HG03025 (cell line): ENCODE measurements around the gene KBTBD6.
"Not testable (repeated sequence)": the region's sequence is repeated elsewhere in the genome, so short reads cannot be mapped to it uniquely, and the experiment has no call there.

Experiments used
- ATAC-seq: cut with Tn5 transposase; IDR thresholded peaks from one replicate; pipeline ENCODE4 v1.9.1; 2021; ENCODE audit warnings: mild to moderate bottlenecking, moderate library complexity; ENCODE audit not compliant: unreplicated experiment, low FRiP score

Gene KBTBD6

DNA sequence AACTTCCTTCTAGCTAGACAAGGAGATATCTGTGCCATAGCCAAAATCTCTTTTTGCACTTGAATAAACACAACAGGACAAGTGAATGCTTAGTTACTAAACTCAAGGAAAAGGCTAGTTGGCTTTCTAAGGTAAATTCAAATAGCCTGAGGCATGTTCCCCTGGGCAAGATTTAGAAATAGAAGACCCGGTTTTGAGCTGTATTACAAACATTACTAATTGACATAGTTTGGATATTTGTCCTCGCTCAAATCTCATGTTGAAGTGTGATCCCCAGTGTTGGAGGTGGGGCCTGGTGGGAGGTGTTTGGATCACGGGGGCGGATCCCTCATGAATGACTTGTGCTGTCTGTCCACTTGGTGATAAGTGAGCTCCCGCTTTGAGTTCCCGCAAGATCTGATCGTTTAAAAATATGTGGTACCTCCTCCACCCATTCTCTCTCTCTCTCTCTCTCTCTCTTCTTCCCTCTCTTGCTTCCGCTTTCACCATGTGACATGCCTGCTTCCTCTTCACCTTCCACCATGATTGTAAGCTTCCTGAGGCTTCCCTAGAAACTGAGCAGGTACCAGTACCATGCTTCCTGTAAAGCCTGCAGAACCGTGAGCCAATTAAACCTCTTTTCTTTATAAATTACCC, 3.9 kb upstream of the KBTBD6 start:
- no peak for ATAC-seq

GRCh38 chr13:41133951-41134350, 1.3 kb upstream of the KBTBD6 start:
- no peak for ATAC-seq

- ATAC-seq: peak; percentile 8
These were observed 716 bp downstream of the KBTBD6 start for GRCh38 chr13:41131660-41132511.

DNA sequence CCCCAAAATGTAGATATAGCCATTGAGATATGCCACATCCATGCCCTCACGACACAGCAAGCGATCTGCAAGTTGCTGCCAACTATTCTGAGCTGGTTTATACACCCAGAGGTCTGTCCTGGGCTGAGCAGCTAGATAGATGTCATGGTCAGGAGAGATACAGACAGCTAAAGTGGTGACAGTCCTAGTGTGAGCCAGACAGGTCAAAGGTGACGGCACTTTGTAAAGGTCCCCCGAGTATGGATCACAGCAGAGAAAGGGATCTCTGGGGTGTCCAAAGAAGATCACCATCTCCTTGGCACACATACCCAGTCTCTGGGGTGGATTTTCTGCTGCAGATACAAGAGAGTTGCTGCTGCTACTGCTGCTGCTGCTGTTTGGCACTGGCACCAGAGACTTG, 1.4 kb downstream of the KBTBD6 start:
- not testable (repeated sequence) for ATAC-seq

DNA sequence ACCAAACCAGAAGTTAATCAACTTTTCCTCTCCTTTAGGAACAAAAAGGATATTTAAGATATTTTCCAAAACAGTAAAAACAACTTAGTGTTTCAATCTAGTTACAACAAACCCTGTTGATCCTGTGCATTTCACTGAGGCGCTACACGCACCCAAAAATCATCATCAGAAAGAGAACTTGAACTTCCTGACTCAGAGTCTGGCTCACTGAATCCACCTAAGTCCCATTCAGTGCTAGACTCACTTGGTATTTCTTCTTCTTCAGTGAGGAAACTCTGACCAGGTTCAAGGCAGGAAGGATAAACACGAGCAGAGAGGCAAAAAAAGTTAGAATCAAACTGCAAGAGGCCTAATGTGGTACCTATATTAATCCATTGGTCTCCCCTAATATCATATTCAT, 2.2 kb downstream of the KBTBD6 start:
- no peak for ATAC-seq

DNA sequence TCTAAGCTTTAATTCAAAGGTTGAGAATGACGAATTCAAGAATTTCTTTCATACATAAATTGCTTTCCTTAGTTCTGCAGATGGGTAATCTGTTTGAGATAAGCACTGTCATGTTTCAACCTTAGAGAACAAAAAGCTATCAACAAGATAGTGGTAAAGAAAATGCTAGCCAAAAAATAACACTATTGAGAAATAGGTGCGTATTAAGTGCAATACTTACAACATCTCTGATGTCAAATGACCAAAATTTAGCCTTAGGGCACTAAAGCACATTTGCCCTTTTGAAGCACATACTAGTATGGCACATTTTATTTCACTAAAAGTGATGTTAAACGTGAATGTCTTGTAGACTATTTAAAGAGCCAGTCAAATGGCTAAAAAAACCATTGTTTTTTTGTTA, 4.9 kb downstream of the KBTBD6 start:
- ATAC-seq: no peak

- ATAC-seq: no peak
These were observed 9.8 kb downstream of the KBTBD6 start for GRCh38 chr13:41122838-41123237.

- no peak for ATAC-seq
These were observed 14.7 kb downstream of the KBTBD6 start for GRCh38 chr13:41117869-41118268.

DNA sequence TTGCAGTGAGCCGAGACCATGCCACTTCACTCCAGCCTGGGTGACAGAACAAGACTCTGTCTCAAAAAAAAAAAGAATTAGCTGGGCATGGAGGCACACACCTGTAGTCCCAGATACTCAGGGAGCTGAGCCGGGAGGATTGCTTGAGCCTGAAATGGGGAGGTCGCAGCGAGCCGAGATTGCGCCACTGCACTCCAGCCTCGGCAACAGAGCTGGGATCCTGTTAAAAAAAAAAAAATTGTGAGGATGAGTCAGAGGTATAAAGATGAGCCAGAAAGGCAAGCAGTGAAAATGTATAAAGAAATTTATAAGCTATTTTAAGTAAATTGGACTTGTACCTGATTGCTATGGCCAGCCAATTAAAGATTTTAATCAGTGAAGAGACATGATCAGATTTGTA, 21.1 kb downstream of the KBTBD6 start:
- no peak for ATAC-seq

DNA sequence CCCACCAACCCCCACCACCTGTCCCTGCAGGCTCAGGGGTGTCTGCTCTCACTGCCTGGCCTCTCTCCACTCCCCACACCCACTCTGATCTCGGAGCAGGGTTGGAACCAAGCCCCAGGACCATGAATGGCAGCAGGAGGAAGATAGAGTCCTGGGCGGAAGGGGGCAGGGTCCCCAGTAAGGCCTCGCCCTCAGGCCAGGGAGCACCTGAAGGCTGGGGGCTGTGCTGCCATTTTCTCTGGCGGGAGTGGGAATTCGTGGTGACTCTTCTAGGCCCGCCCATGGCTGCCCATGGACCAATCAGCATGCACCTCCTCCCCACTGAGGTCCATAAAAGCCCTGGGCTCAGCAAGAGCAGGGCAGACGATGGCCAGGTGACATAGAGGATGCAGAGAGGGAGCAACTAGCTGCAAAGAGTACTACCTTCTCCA, 25.0 kb downstream of the KBTBD6 start:
- ATAC-seq: no peak

DNA sequence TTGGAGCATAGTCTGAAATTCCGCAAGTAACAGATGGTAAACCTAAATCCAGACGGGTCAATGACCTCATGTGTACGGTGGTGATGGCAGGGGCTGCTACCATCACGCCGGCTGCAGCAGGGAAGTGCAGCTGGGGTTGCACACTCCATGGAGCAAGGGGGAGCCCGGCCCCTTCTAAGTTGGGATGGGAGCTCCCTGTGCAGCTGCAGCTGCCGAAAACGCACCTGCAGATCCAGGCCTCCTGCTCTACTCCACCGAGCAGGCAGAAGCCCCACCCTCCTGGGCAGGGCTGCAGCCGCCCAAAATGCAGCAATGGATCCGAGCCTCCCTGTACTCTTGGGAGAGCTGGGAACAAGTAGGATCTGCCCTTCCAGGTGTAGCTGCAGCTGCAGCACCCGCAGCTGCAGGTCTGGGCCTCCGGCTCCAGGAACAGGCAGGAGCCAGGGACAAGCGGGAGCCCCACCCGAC, 25.5 kb downstream of the KBTBD6 start:
- ATAC-seq: no peak

GRCh38 chr13:41099986-41100385, 32.6 kb downstream of the KBTBD6 start:
- no peak for ATAC-seq

DNA sequence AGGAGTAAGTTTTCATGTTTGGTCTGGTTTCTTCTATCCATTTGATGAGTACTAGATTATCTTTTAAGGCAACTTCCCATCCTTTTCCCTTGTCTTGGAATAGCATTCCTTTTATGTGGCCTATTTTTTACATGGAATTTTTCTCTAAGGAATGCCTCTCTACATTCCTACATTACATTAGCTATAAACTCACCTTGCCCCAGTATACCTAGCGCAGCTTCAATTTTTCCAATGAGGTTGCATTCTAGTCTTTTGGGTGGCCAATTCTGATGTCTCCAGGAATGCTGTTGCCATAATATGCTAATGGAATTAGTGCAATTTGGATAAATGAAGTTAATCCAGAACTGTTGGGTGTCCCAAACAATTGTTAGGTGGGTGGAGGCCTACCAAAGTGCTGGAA, 33.8 kb downstream of the KBTBD6 start:
- no peak for ATAC-seq

- ATAC-seq: not testable (repeated sequence)
These were observed 36.9 kb downstream of the KBTBD6 start for GRCh38 chr13:41095681-41096080.

- ATAC-seq: no peak
These were observed 46.5 kb downstream of the KBTBD6 start for GRCh38 chr13:41085961-41086585.

- ATAC-seq: no peak
These were observed 52.9 kb downstream of the KBTBD6 start for GRCh38 chr13:41079725-41080124.
